ACHN (cell line): ENCODE measurements around the gene APOBEC4.

Experiments
- DNase-seq: peaks from one replicate; pipeline ENCODE4 v3.0.0-alpha.2; 2015
- in situ Hi-C: cut with HindIII; loops from 2 replicates; pipeline ENCODE4 v1.10.0; 2017; ENCODE audit warnings: low sequenced_read_pairs, low pct_ligation_motif_present, low pct_unique_long_range_greater_than_20kb

The APOBEC4 gene

DNA sequence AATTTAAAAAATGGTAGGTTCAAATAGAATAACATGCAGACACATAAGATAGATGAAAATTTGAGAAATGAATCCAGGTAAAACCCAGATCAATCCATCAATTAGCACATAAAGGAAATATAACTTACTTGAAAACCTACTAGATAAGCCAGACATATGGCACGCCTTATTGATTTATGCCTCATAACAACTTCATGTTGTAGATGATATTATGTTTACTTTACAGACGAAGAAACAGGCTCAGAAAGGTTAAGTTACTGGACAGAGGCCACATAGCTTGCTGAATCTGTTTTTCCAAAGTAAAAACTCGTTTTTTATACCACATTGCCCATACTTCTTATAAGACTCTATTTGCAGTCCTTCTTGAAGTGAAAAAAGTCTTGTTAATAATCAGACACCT, 40.7 kb downstream of the APOBEC4 start:
- in situ Hi-C loops = no loop called here
- DNase-seq = no peak

GRCh38 chr1:183611021-183611420, 42.1 kb downstream of the APOBEC4 start:
- DNase-seq = no peak
- in situ Hi-C loops = no loop called here

DNA sequence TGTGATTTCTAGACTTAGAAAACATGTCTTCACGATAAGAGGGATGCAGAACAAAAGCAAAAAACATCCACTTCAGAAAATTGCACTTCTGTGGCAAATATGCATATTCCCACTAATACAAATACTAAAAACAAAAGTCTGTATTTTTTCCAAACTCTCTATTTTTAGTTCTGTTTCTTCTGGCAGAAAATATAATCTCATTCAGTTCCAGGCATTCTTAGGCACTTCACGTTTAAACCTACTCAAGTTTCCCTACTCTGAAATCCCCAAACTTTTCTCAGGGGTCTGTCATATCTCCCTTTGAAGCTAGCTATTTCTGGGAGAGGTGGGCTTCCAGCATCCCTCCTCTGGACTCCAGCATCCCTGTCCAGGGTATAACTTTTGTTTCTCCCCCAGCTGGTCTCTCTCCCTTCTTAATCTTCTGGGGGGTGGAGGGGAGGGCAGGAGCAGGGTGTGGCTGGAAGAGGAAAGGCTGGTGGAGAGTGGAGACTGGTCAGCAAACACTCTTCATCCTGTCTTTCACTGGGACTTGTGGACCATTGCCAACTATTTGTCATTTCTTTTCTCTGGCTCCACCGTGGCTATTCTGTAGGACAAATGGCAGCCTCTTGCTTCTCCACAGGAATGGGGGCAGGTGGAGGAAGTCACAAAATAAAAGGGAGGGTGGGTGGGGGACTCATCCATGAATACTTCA, 43.2 kb downstream of the APOBEC4 start:
- in situ Hi-C loops = no loop called here
- DNase-seq = no peak

- in situ Hi-C loops = no loop called here
- peak; percentile 75 for DNase-seq
These were observed 43.8 kb downstream of the APOBEC4 start for GRCh38 chr1:183609313-183609712.

DNA sequence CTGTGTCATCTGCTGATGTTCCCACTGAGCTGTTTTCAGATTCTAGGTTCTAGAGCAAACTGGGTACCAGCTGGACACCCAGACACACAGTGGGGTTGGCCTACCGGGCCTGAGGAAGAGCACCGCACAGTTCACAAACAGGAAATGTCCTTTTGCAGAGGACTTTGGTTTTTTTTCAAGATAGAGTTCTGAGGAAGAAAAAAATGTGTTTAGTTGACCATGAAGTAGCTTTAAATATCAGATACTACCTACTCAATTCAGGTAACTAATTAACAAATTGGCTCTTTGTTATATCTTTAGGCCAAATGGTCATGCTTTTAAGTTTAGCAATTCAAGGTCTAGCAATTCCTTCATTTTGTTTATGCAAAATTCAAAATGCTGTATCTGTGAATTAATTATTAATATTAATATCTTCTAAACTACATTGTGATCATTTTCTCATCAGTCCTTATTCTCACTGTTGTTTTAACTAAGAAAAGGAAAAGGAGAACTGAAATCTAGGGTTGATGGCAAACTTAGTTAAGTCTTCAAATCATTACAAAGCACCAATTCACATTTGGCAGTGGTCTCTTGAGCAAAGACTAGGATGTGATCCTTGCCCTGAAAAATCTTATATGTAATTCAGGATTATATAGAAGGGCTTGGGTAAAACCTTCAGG, 45.7 kb downstream of the APOBEC4 start:
- no peak for DNase-seq
- in situ Hi-C loops = no loop called here

GRCh38 chr1:183605904-183606303, 47.2 kb downstream of the APOBEC4 start:
- in situ Hi-C loops = no loop called here

DNA sequence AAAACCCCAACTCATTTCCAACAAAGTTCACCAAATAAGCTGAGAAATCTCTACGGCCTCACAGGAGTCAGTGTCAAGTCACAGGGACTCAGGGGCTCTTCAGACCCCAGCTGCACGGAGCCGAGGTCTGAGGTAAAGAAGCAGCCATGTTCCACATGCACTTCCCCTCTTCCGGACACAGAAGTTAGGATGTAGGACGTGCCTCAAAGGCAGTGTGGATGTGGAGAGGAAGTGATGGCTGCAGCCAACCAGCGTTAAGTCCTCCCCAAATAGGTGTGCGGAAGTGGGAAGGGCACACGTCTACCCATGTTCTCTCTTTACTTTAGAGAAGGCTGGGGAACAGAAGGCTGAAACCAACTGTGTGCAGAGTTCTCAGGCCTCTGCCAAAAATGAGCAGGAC, 48.3 kb downstream of the APOBEC4 start:
- in situ Hi-C loops = no loop called here
- DNase-seq = no peak

More at GRCh38 chr1:183605904-183606303, 47.2 kb downstream of the APOBEC4 start:
- DNase-seq = no peak

GRCh38 chr1:183604038-183604808, 48.9 kb downstream of the APOBEC4 start:
- in situ Hi-C loops = no loop called here
- no peak for DNase-seq

- in situ Hi-C loops = no loop called here
- DNase-seq = no peak
These were observed 50.6 kb downstream of the APOBEC4 start for GRCh38 chr1:183602510-183602909.

DNA sequence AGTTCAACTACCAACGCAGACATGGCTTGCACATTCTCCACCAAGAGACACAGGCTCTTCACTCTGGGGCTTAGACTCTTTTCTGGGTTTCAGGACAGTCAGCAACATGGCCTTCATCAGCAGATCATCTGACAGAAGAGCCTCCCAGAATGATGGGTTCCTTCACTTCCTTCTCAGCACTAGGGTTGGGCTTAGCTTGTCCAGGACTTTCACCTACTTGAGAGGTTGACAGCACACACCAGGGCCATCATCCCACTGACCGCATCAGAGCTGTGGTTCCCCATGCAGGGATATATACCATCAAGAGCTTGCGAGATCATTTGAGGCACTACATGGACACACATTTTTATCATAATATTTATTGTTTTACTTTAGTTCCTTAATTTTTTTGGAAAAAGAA, 52.5 kb downstream of the APOBEC4 start:
- no peak for DNase-seq
- in situ Hi-C loops = no loop called here

DNA sequence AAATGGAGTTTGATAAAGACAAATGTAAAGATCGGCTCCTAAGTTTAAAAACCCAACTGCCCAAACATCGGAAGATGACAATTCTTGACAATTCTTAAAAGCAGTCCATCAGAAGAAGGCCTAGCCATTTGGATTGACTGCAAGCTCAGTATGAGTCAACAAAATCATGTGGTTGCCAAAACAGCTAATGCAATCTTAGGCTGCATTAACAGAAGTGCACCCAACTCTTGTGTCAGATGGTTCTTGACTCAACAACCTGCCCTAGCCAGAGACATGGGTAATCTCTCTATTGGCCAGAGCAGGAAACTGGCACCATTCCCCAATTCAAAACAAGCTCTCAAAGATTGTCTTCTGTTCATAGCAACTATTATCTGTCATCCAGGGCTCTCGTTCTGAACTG, 53.0 kb downstream of the APOBEC4 start:
- no peak for DNase-seq
- in situ Hi-C loops = no loop called here

DNA sequence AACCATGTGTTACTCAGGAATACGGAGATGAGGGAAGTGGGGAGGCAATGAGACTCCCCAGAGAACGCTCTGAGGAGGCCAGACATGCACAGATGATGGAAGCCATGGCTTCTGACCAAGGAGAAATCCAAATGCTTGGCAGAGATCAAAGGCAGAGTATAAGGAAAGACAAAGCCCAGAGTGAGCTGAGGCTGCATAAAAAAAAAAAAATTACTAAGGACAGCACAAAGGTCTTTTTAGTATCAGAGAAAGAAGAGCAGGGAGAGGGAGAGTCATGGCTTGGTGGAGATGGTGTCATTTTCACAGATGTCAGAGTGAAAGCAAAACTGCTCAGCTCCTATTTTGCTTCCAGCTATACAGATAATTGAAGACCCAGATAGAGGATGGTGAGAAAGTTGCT, 54.7 kb downstream of the APOBEC4 start:
- DNase-seq = no peak
- in situ Hi-C loops = no loop called here

GRCh38 chr1:183597656-183598347, 55.3 kb downstream of the APOBEC4 start:
- DNase-seq = no peak
- in situ Hi-C loops = no loop called here

- in situ Hi-C loops = no loop called here
- DNase-seq = no peak
These were observed 56.6 kb downstream of the APOBEC4 start for GRCh38 chr1:183596500-183596899.
